ENCODE data around the gene ZNF329. TPM values are rescaled to one million over a fixed set of nuclear protein-coding genes. Genes with fewer than 3 reads are reported as not detected.

ZNF329 gene
- polyA plus RNA-seq, 2 of the 4 experiments (the other 2 are of a cell fraction) = 2.7 to 5.7 TPM

- CTCF ChIA-PET = no interaction called here
- 0% methylated on average over 1 of the region's 1 CpG for WGBS (ENCODE audit: missing lambda C conversion rate)
Measured at GRCh38 chr19:58170860-58171259, 20.3 kb upstream of the ZNF329 start.

GRCh38 chr19:58166708-58167280 is 16.2 kb upstream of the ZNF329 start:
- no peaks in the 10 kb centered on the region for H3K4me1 ChIP-seq
- no peak overlapping the region for H3K4me3 ChIP-seq
- H3K27ac ChIP-seq = no peak overlapping the region
- TF ChIP-seq NFE2L2 (conservative IDR thresholded peaks at IDR 0.05; ENCODE audit: low read length) = no peak
- peak; percentile 51; the same call in 1 of the 2 replicates for TF ChIP-seq GATA3 (IDR thresholded peaks at IDR 0.05; ENCODE audit: borderline replicate concordance)
- CTCF ChIA-PET = interaction anchor here (0.6 to 1.7 kb wide), 2 partner anchors 12 to 348 kb away, joined by 3 to 4 read pairs; no protein-coding TSS in a partner anchor
- 19% methylated on average over 4 of the region's 4 CpGs for WGBS (ENCODE audit: missing lambda C conversion rate)
- DNase-seq (ENCODE audit: low read depth in 1 of 2, low spot score in 1 of 2) (peak in 1 of 2 experiments; percentile 30), ATAC-seq (no peak), FAIRE-seq (no peak)
- H3K9me3 ChIP-seq = peaks cover 95% of the 10 kb centered on the region
- H3K4me2 ChIP-seq = no peak overlapping the region
- POLR2A ChIA-PET = no interaction called here

More at GRCh38 chr19:58170860-58171259, 20.3 kb upstream of the ZNF329 start:
- FAIRE-seq (no peak), ATAC-seq (peak; percentile 74 to 84; a peak in 5 of 6 replicates), DNase-seq (ENCODE audit: low read depth in 1 of 2, low spot score in 1 of 2) (peak; percentile 19 to 71)
- POLR2A ChIA-PET = interaction anchor here (1.0 kb wide), 1 partner anchor 12 kb away, joined by 3 read pairs; the partner anchor contains the start of gene ZNF274
- Histone ChIP-seq H3K4me1 (no peaks in the 10 kb centered on the region), H3K4me3 (no peak overlapping the region), H3K9me3 (peaks cover 100% of the 10 kb centered on the region), H3K27ac (no peak overlapping the region), H3K4me2 (no peak overlapping the region)
- TF ChIP-seq JUN (IDR thresholded peaks at IDR 0.05) (no peak), FOSL2 (IDR thresholded peaks at IDR 0.05) (no peak), FOSL2 (CRISPR knock-in tag; IDR thresholded peaks at IDR 0.05) (peak; percentile 23; the same call in 1 of the 2 replicates), HOXB5 (CRISPR knock-in tag; IDR thresholded peaks at IDR 0.05) (no peak)
- TF ChIP-seq, protein P1, sequence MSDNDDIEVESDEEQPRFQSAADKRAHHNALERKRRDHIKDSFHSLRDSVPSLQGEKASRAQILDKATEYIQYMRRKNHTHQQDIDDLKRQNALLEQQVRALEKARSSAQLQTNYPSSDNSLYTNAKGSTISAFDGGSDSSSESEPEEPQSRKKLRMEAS (IDR thresholded peaks at IDR 0.05) = no peak

DNA sequence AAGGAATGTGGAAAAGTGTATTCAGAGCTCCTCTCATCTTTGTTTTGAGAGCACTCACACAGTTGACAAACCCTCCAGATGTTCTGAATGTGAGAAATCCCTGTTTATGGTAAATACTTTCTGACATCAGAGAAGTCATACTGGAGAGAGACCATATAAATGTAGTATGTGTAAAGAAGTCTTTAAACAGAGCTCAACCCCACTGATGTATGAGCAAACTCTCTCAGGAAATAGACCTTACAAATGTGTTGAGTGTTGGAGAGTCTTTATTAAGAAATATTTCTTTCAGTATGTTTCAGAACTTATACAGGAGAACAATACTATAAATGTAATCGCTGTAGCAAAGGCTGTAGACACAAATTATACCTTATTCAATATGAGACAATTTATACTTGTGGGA is 15.7 kb upstream of the ZNF329 start:
- CTCF ChIA-PET = no interaction called here
- TF ChIP-seq PHF8 (IDR thresholded peaks at IDR 0.05; ENCODE audit: borderline replicate concordance, low read depth) (no peak), NPAS2 (CRISPR knock-in tag; IDR thresholded peaks at IDR 0.05; ENCODE audit: borderline replicate concordance) (no peak)
- FAIRE-seq = no peak
- no peak overlapping the region for H3K4me3 ChIP-seq
- no peaks in the 10 kb centered on the region for H3K4me1 ChIP-seq
- H3K9me3 ChIP-seq = peaks cover 95% of the 10 kb centered on the region
- WGBS (ENCODE audit: missing lambda C conversion rate) = 15% methylated on average over 1 of the region's 1 CpG
- ATAC-seq = no peak
- no peak for DNase-seq (ENCODE audit: low read depth in 1 of 2, low spot score in 1 of 2)
- H3K4me2 ChIP-seq = no peak overlapping the region
- POLR2A ChIA-PET = no interaction called here
- H3K27ac ChIP-seq = no peak overlapping the region

DNA sequence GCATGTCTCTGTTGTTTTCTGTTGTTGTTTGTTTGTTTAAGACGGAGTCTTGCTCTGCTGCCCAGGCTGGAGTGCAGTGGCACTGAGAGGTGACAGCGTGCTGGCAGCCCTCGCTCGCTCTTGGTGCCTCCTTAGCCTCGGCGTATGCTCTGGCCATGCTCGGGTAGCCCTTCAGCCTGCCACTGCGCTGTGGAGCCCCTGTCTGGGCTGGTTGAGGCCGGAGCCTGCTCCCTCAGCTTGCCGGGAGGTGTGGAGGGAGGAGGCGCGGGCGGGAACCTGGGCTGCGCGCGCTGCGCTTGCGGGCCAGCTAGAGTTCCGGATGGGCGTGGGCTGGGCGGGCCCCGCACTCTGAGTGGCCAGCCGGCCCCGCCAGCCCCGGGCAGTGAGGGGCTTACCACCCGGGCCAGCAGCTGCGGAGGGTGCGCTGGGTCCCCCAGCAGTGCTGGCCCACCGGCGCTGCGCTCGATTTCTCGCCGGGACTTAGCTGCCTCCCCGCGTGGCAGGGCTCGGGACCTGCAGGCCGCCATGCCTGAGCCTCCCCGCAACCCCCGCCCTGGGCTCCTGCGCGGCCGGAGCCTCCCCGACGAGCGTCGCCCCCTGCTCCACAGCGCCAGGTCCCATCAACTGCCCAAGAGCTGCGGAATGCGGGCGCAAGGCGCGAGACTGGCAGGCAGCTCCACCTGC is 6.6 kb upstream of the ZNF329 start:
- no peak overlapping the region for H3K27ac ChIP-seq
- TF ChIP-seq, protein P2, sequence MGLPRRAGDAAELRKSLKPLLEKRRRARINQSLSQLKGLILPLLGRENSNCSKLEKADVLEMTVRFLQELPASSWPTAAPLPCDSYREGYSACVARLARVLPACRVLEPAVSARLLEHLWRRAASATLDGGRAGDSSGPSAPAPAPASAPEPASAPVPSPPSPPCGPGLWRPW (IDR thresholded peaks at IDR 0.05) = no peak
- TF ChIP-seq FOXS1 (CRISPR knock-in tag; IDR thresholded peaks at IDR 0.05) (no peak), HEYL (CRISPR knock-in tag; IDR thresholded peaks at IDR 0.05) (no peak), HOXB5 (CRISPR knock-in tag; IDR thresholded peaks at IDR 0.05) (no peak), NR3C1 (IDR thresholded peaks at IDR 0.05) (no peak), HDAC2 (IDR thresholded peaks at IDR 0.05) (no peak)
- TF ChIP-seq, protein P3, sequence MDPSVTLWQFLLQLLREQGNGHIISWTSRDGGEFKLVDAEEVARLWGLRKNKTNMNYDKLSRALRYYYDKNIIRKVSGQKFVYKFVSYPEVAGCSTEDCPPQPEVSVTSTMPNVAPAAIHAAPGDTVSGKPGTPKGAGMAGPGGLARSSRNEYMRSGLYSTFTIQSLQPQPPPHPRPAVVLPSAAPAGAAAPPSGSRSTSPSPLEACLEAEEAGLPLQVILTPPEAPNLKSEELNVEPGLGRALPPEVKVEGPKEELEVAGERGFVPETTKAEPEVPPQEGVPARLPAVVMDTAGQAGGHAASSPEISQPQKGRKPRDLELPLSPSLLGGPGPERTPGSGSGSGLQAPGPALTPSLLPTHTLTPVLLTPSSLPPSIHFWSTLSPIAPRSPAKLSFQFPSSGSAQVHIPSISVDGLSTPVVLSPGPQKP (IDR thresholded peaks at IDR 0.05; ENCODE audit: low read depth, low read length) = no peak
- TF ChIP-seq, protein P1 (IDR thresholded peaks at IDR 0.05) = no peak
- H3K4me3 ChIP-seq = no peak overlapping the region
- 76% methylated on average over 24 of the region's 53 CpGs for WGBS (ENCODE audit: missing lambda C conversion rate)
- no peak overlapping the region for H3K4me2 ChIP-seq
- ChIA-PET POLR2A (no interaction called here), CTCF (no interaction called here)
- H3K9me3 ChIP-seq = peaks cover 92% of the 10 kb centered on the region
- no peak for ATAC-seq
- no peak for FAIRE-seq
- DNase-seq (ENCODE audit: low read depth in 1 of 2, low spot score in 1 of 2) = no peak
- H3K4me1 ChIP-seq = no peaks in the 10 kb centered on the region
